IPS DF 6.9 (cell line): ENCODE data around the gene METRNL.
A peak's percentile ranks its signal among the peaks of the same experiment; 100 is the strongest.

Experiments used
- DNase-seq: peaks from one replicate; pipeline ENCODE4 v3.0.0-alpha.2; 2013; ENCODE audit warnings: low read depth, low spot score
- H3K27ac ChIP-seq: one replicate; pipeline ENCODE4 v1.5.1; 2013; ENCODE audit warnings: low read length, control low read depth
- H3K27me3 ChIP-seq: 2 replicates; pipeline ENCODE4 v1.6.1; 2013; ENCODE audit warnings: mild to moderate bottlenecking, low read length; ENCODE audit not compliant: control insufficient read depth, insufficient read depth
- H3K36me3 ChIP-seq: 2 replicates; pipeline ENCODE4 v1.6.1; 2013; ENCODE audit warnings: low read length; ENCODE audit not compliant: control insufficient read depth, insufficient read depth
- H3K4me1 ChIP-seq: 2 replicates; pipeline ENCODE4 v1.6.1; 2013; ENCODE audit warnings: low read length; ENCODE audit not compliant: control insufficient read depth, insufficient read depth
- H3K4me3 ChIP-seq: 2 replicates; pipeline ENCODE4 v1.5.1; 2013; ENCODE audit warnings: mild to moderate bottlenecking, low read length
- H3K9me3 ChIP-seq: 2 replicates; pipeline ENCODE4 v1.6.1; 2013; ENCODE audit warnings: low read length, inconsistent platforms; ENCODE audit not compliant: control insufficient read depth, insufficient read depth
- whole genome bisulfite sequencing: extraction: QIAGEN DNeasy Blood & Tissue Kit; methylation state at CpG from one replicate; pipeline ENCODE4 v1.1.7; 2013; ENCODE audit warnings: mixed read lengths, missing lambda C conversion rate; ENCODE audit not compliant: insufficient read length, insufficient coverage; 5-methylcytosine and 5-hydroxymethylcytosine counted together

Gene METRNL

GRCh38 chr17:83073389-83074063 is 5.9 kb upstream of the METRNL start:
- peaks cover 6% of the 10 kb centered on the region; the same call in 1 of the 2 replicates for H3K27me3 ChIP-seq
- no peak overlapping the region for H3K4me3 ChIP-seq
- no peak for DNase-seq
- peaks cover 2% of the 10 kb centered on the region; the same call in 1 of the 2 replicates for H3K4me1 ChIP-seq
- H3K27ac ChIP-seq, result no peak overlapping the region
- H3K9me3 ChIP-seq, result no peaks in the 10 kb centered on the region
- H3K36me3 ChIP-seq, result no peaks in the 10 kb centered on the region; the same call in 1 of the 2 replicates
- WGBS, result no CpG with 5 or more reads among the region's 32 CpGs

GRCh38 chr17:83074486-83075223 is 4.8 kb upstream of the METRNL start:
- Histone ChIP-seq H3K4me3 (no peak overlapping the region), H3K36me3 (no peaks in the 10 kb centered on the region; the same call in 1 of the 2 replicates), H3K27ac (no peak overlapping the region), H3K9me3 (no peaks in the 10 kb centered on the region), H3K27me3 (peaks cover 6% of the 10 kb centered on the region; the same call in 1 of the 2 replicates), H3K4me1 (peaks cover 2% of the 10 kb centered on the region; the same call in 1 of the 2 replicates)
- DNase-seq, result no peak
- WGBS, result no CpG with 5 or more reads among the region's 45 CpGs

DNA sequence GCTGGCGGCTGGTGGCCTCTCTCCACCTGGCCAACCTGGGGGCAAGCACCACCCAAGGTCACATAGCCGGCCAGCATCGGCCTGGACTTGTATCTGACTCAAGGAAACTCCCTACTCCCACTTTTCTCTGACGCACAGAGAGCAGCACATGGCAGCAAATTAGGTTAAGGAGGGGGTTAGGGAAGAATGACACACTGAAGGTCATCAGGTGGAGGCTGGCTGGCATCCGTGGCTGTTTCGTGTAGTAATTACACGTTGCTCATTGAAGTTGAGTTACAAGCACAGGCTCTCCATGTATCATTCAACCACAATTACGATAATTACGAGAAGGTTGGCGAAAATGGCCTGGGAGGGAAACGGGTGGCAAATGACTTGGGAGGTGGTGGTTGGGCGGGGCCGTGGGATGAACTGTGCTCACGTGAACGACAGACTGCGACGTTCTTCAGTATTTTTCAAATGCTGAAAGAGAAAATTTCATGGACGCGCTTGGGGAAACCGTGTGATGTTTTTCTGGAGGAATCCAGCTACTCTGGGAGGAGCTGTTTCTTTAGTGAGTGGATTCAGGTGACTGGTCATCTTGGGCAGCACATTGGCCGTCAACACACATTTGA is 4.0 kb upstream of the METRNL start:
- no peaks in the 10 kb centered on the region for H3K9me3 ChIP-seq
- WGBS, result no CpG with 5 or more reads among the region's 21 CpGs
- no peak for DNase-seq
- H3K4me1 ChIP-seq, result peaks cover 2% of the 10 kb centered on the region; the same call in 1 of the 2 replicates
- H3K36me3 ChIP-seq, result no peaks in the 10 kb centered on the region; the same call in 1 of the 2 replicates
- no peak overlapping the region for H3K4me3 ChIP-seq
- peaks cover 6% of the 10 kb centered on the region; the same call in 1 of the 2 replicates for H3K27me3 ChIP-seq
- no peak overlapping the region for H3K27ac ChIP-seq

DNA sequence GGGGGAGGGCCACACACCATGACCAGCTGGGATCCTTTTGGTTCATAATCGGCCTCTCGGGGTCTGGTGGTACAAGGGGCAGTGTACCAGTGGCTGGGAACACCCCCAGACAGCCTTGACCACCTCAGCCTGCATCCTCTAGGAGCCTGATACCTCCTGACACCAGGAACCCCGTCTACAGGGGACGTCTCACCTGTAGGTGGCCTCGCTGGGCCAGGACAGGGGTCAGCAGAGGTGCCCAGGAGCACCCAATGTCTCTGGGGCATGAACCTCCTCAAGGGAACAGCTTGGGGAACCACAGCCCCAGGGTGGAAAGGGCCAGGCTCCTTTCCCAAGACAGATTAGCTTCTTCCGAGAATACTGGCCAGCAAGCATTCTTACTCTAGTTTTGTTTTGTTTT is 2.5 kb upstream of the METRNL start:
- no CpG with 5 or more reads among the region's 6 CpGs for WGBS

DNA sequence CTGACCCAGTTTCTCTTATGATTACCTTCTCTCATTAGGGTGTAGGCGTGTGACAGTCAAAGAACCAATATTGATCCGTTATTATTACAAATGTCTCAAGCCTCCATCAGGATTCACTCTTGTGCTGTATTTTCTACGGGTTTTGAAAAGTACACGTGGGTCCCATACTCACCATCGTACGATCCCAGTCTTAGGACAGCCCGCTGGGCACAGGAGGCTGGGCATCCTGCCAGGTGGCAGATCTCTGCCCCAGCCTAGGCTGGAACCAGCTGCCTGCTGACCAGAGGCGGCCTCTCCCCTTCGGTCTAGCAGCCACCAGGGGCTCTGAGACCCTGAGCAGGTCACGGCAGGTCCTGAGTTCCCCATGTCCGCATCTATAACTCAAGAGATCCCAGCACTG is 2.0 kb upstream of the METRNL start:
- no peak overlapping the region for H3K27ac ChIP-seq
- no peaks in the 10 kb centered on the region for H3K36me3 ChIP-seq
- peaks cover 6% of the 10 kb centered on the region; the same call in 1 of the 2 replicates for H3K27me3 ChIP-seq
- H3K4me1 ChIP-seq, result peaks cover 7% of the 10 kb centered on the region
- WGBS, result no CpG with 5 or more reads among the region's 11 CpGs
- H3K4me3 ChIP-seq, result no peak overlapping the region
- no peaks in the 10 kb centered on the region for H3K9me3 ChIP-seq
- DNase-seq, result no peak

More for the DNA sequence above, 2.5 kb upstream of the METRNL start:
- peaks cover 6% of the 10 kb centered on the region; the same call in 1 of the 2 replicates for H3K27me3 ChIP-seq
- H3K4me1 ChIP-seq, result peaks cover 7% of the 10 kb centered on the region
- no peak for DNase-seq
- H3K27ac ChIP-seq, result no peak overlapping the region
- H3K4me3 ChIP-seq, result no peak overlapping the region
- no peaks in the 10 kb centered on the region for H3K36me3 ChIP-seq
- H3K9me3 ChIP-seq, result no peaks in the 10 kb centered on the region

GRCh38 chr17:83077939-83078338 is 1.5 kb upstream of the METRNL start:
- no CpG with 5 or more reads among the region's 7 CpGs for WGBS
- no peak overlapping the region for H3K4me3 ChIP-seq
- no peak overlapping the region for H3K27ac ChIP-seq
- H3K36me3 ChIP-seq, result no peaks in the 10 kb centered on the region
- peaks cover 7% of the 10 kb centered on the region for H3K4me1 ChIP-seq
- H3K27me3 ChIP-seq, result peaks cover 6% of the 10 kb centered on the region; the same call in 1 of the 2 replicates
- DNase-seq, result no peak
- H3K9me3 ChIP-seq, result no peaks in the 10 kb centered on the region

DNA sequence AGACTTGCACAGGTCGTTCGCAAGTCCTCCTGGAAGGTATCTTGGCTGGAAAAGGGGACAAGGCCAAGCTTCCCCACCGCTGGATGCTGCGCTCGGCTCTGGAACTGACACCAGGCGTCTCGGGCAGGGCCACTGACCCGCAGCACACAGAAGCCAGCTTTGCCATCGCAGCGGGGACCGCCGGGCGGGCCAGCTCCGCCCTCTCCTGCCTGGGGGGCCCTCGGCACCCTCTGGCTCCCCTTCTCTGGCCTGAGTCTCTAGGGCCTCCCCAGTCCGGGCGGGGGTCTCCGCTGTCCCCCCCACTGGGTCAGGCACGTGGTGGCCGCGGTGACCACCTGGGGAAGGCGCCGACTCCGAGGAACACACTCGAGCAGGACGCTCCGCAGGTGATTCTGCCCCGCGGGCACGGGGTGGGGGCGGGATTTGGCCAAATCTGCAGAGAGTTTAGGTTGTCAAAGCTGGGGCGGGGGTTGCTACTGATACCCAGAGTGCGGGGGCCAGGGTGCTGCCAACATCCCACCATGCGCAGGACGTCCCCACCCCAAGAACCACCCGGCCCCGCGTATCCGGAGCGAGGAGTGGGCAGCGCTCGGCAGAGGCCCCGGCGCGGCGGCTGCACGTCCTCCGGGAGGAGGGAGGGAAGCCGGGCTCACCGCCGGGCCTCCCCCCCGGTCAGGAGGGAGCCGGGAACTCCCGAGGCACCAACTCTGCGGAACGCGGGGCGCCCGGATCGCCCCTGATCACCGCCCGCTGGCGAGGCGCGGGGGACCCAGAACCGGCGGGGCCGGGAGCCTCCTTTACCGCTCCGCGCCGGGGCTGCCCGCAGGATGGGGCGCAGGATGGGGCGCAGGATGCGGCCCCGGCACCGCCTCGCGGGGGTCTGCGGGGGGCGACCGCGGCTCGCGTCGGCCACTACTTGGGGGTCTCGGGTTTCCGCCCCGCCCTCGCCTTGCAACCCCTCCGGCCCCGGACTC is 744 bp upstream of the METRNL start:
- Histone ChIP-seq H3K36me3 (no peaks in the 10 kb centered on the region), H3K27ac (no peak overlapping the region), H3K4me1 (peaks cover 13% of the 10 kb centered on the region), H3K9me3 (no peaks in the 10 kb centered on the region), H3K27me3 (peaks cover 6% of the 10 kb centered on the region; the same call in 1 of the 2 replicates), H3K4me3 (peak overlapping the region; percentile 51; the same call in 1 of the 2 replicates)
- WGBS, result no CpG with 5 or more reads among the region's 93 CpGs
- no peak for DNase-seq

- Histone ChIP-seq H3K9me3 (no peaks in the 10 kb centered on the region), H3K27me3 (peaks cover 6% of the 10 kb centered on the region; the same call in 1 of the 2 replicates), H3K4me3 (peak overlapping the region; percentile 63; the same call in 1 of the 2 replicates), H3K36me3 (no peaks in the 10 kb centered on the region; the same call in 1 of the 2 replicates), H3K4me1 (peaks cover 18% of the 10 kb centered on the region), H3K27ac (no peak overlapping the region)
- WGBS, result no CpG with 5 or more reads among the region's 127 CpGs
- no peak for DNase-seq
Measured at GRCh38 chr17:83079766-83080578, 563 bp downstream of the METRNL start.

DNA sequence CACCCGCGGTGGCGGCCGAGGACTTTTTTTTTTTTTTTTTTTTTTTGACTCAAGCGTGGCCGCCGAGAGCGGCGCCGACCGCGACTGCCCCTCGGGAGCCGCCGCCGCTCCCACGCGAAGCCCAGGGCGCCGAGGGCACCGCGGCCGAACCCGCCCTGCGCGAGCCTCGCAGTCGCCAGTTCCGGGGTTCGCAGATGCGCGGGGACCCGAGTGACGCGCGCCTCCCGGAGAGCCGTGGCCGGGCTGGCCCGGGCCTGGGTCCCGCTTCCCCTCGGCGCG is 1.1 kb downstream of the METRNL start:
- no CpG with 5 or more reads among the region's 44 CpGs for WGBS
- H3K27me3 ChIP-seq, result peaks cover 6% of the 10 kb centered on the region; the same call in 1 of the 2 replicates
- peak overlapping the region; percentile 63; the same call in 1 of the 2 replicates for H3K4me3 ChIP-seq
- no peaks in the 10 kb centered on the region for H3K9me3 ChIP-seq
- H3K4me1 ChIP-seq, result peaks cover 18% of the 10 kb centered on the region
- H3K36me3 ChIP-seq, result no peaks in the 10 kb centered on the region; the same call in 1 of the 2 replicates
- no peak overlapping the region for H3K27ac ChIP-seq
- DNase-seq, result no peak
